Karpas-422 (cell line): ENCODE data around the gene SHLD3. TPM values are rescaled to one million over a fixed set of nuclear protein-coding genes. Genes with fewer than 3 reads are reported as not detected.

ENCODE experiments used
- DNase-seq: peaks from one replicate; pipeline ENCODE4 v3.0.0-alpha.2; 2015
- H2AFZ ChIP-seq: fragments of 200-600 bp; sonication (generic); 2 replicates; pipeline ENCODE4 v1.6.1; 2014; ENCODE audit warnings: antibody characterized with exemption, low read length, mixed read lengths
- H3K27ac ChIP-seq: fragments of 200-600 bp; sonication (generic); 2 replicates; pipeline ENCODE4 v1.5.1; 2014; ENCODE audit warnings: mild to moderate bottlenecking, low read length, moderate library complexity
- H3K27me3 ChIP-seq: fragments of 200-600 bp; sonication (generic); 2 replicates; pipeline ENCODE4 v1.6.1; 2014; ENCODE audit warnings: low read length, mixed read lengths
- H3K36me3 ChIP-seq: fragments of 200-600 bp; sonication (generic); 2 replicates; pipeline ENCODE4 v1.6.1; 2014; ENCODE audit warnings: low read length, mixed read lengths; ENCODE audit not compliant: insufficient read depth
- H3K4me1 ChIP-seq: fragments of 200-600 bp; sonication (generic); 2 replicates; pipeline ENCODE4 v1.6.1; 2014; ENCODE audit warnings: mild to moderate bottlenecking, low read length, mixed read lengths
- H3K4me2 ChIP-seq: fragments of 200-600 bp; sonication (generic); 2 replicates; pipeline ENCODE4 v1.6.1; 2014; ENCODE audit warnings: low read length, low read depth, mild to moderate bottlenecking; ENCODE audit not compliant: poor library complexity, severe bottlenecking
- H3K4me3 ChIP-seq: fragments of 200-600 bp; sonication (generic); 2 replicates; pipeline ENCODE4 v1.5.1; 2014; ENCODE audit warnings: mild to moderate bottlenecking, antibody characterized with exemption, low read length, mixed read lengths
- H3K79me2 ChIP-seq: fragments of 200-600 bp; sonication (generic); 2 replicates; pipeline ENCODE4 v1.6.1; 2014; ENCODE audit warnings: mild to moderate bottlenecking, low read length, mixed read lengths
- H3K9ac ChIP-seq: fragments of 200-600 bp; sonication (generic); 2 replicates; pipeline ENCODE4 v1.6.0; 2014; ENCODE audit warnings: low read length
- H3K9me2 ChIP-seq: fragments of 200-600 bp; sonication (generic), shearing (Covaris generic); replicated peaks from 2 replicates; pipeline ENCODE4 v1.6.0; 2014; ENCODE audit warnings: mild to moderate bottlenecking, low read length, moderate library complexity; ENCODE audit not compliant: insufficient read depth
- H3K9me3 ChIP-seq: fragments of 300-700, 200-600 bp; sonication (generic); 2 replicates; pipeline ENCODE4 v1.6.1; 2014; ENCODE audit warnings: low read length, mixed read lengths
- H4K20me1 ChIP-seq: fragments of 200-600 bp; sonication (generic); 2 replicates; pipeline ENCODE4 v1.6.1; 2014; ENCODE audit warnings: mild to moderate bottlenecking, antibody characterized with exemption, low read length, low read depth; ENCODE audit not compliant: insufficient read depth
- total RNA-seq: library from RNA; depleted of rRNA; stranded (reverse); fragments of >200 nt; shearing (Covaris generic); gene quantifications from 2 replicates; pipeline ENCODE4 v1.2.3, GENCODE V29; 2014; ENCODE audit warnings: low replicate concordance

Gene SHLD3
- total RNA-seq, 1 experiment from 2014 or later: 5.1 TPM

GRCh38 chr5:65623482-65623881, 1.3 kb upstream of the SHLD3 start:
- Histone ChIP-seq H3K4me2 (peak overlapping the region; percentile 95), H3K27ac (peak overlapping the region; percentile 81; the same call in 1 of the 2 replicates), H4K20me1 (peaks cover 9% of the 10 kb centered on the region; the same call in 1 of the 2 replicates), H3K4me1 (peaks cover 42% of the 10 kb centered on the region), H3K9me2 (no peaks in the 10 kb centered on the region), H3K4me3 (peak overlapping the region; percentile 76), H3K36me3 (peaks cover 10% of the 10 kb centered on the region; the same call in 1 of the 2 replicates), H3K79me2 (peaks cover 92% of the 10 kb centered on the region), H3K27me3 (no peaks in the 10 kb centered on the region), H2AFZ (no peak overlapping the region), H3K9me3 (no peaks in the 10 kb centered on the region), H3K9ac (peak overlapping the region; percentile 91)
- no peak for DNase-seq

- H3K4me1 ChIP-seq: peaks cover 36% of the 10 kb centered on the region
These were observed 729 bp upstream of the SHLD3 start, which contains the start of gene TRIM23 for GRCh38 chr5:65624025-65624570. Gene TRIM23 (minus strand): TSS chr5:65624333. CDS start chr5:65624274, 59 bp downstream.

GRCh38 chr5:65625743-65626142, 916 bp downstream of the SHLD3 start:
- Histone ChIP-seq H3K9me2 (no peaks in the 10 kb centered on the region), H3K4me2 (peak overlapping the region; percentile 95), H3K9ac (peak overlapping the region; percentile 91), H3K36me3 (peaks cover 15% of the 10 kb centered on the region; the same call in 1 of the 2 replicates), H3K9me3 (no peaks in the 10 kb centered on the region), H3K27me3 (no peaks in the 10 kb centered on the region), H2AFZ (no peak overlapping the region), H3K4me1 (peaks cover 25% of the 10 kb centered on the region), H3K79me2 (peaks cover 92% of the 10 kb centered on the region), H4K20me1 (peaks cover 9% of the 10 kb centered on the region; the same call in 1 of the 2 replicates), H3K4me3 (peak overlapping the region; percentile 76), H3K27ac (peak overlapping the region; percentile 81)
- DNase-seq: peak; percentile 46

More at GRCh38 chr5:65624025-65624570, 729 bp upstream of the SHLD3 start, which contains the start of gene TRIM23:
- peak; percentile 97 for DNase-seq
- Histone ChIP-seq H3K9me3 (no peaks in the 10 kb centered on the region), H2AFZ (peak within 1 kb of the TSS; percentile 84), H3K9ac (peak within 1 kb of the TSS; percentile 91), H3K27ac (peak within 1 kb of the TSS; percentile 81), H3K9me2 (no peaks in the 10 kb centered on the region), H4K20me1 (peaks cover 9% of the 10 kb centered on the region; the same call in 1 of the 2 replicates), H3K36me3 (peaks cover 11% of the 10 kb centered on the region; the same call in 1 of the 2 replicates), H3K79me2 (peaks cover 92% of the 10 kb centered on the region), H3K4me3 (peak within 1 kb of the TSS; percentile 76), H3K27me3 (no peaks in the 10 kb centered on the region), H3K4me2 (peak within 1 kb of the TSS; percentile 95)

- Histone ChIP-seq H3K36me3 (peaks cover 18% of the 10 kb centered on the region), H3K4me3 (no peak overlapping the region), H3K9ac (no peak overlapping the region), H3K9me3 (no peaks in the 10 kb centered on the region), H2AFZ (no peak overlapping the region), H4K20me1 (no peaks in the 10 kb centered on the region), H3K4me1 (peaks cover 6% of the 10 kb centered on the region), H3K27me3 (no peaks in the 10 kb centered on the region), H3K27ac (no peak overlapping the region), H3K4me2 (no peak overlapping the region), H3K79me2 (peaks cover 80% of the 10 kb centered on the region), H3K9me2 (no peaks in the 10 kb centered on the region)
- no peak for DNase-seq
These were observed 6.2 kb downstream of the SHLD3 start for GRCh38 chr5:65630981-65631380.

GRCh38 chr5:65640240-65640639, 15.4 kb downstream of the SHLD3 start:
- Histone ChIP-seq H3K9me3 (no peaks in the 10 kb centered on the region), H3K9me2 (no peaks in the 10 kb centered on the region), H3K79me2 (peaks cover 12% of the 10 kb centered on the region; the same call in 1 of the 2 replicates), H4K20me1 (no peaks in the 10 kb centered on the region), H3K9ac (no peak overlapping the region), H3K27ac (no peak overlapping the region), H3K4me3 (no peak overlapping the region), H3K4me1 (no peaks in the 10 kb centered on the region), H2AFZ (no peak overlapping the region), H3K27me3 (no peaks in the 10 kb centered on the region), H3K4me2 (no peak overlapping the region), H3K36me3 (peaks cover 43% of the 10 kb centered on the region)
- no peak for DNase-seq

- Histone ChIP-seq H3K4me1 (no peaks in the 10 kb centered on the region), H3K9me3 (no peaks in the 10 kb centered on the region), H3K4me2 (no peak overlapping the region)
These were observed 22.1 kb downstream of the SHLD3 start for GRCh38 chr5:65646938-65647337.

GRCh38 chr5:65647941-65648340, 23.1 kb downstream of the SHLD3 start:
- Histone ChIP-seq H3K4me2 (no peak overlapping the region), H4K20me1 (no peaks in the 10 kb centered on the region), H3K9ac (no peak overlapping the region), H3K79me2 (peaks cover 15% of the 10 kb centered on the region), H3K27me3 (no peaks in the 10 kb centered on the region), H2AFZ (no peak overlapping the region), H3K4me3 (no peak overlapping the region), H3K9me3 (no peaks in the 10 kb centered on the region), H3K36me3 (peaks cover 24% of the 10 kb centered on the region; the same call in 1 of the 2 replicates), H3K27ac (no peak overlapping the region), H3K9me2 (no peaks in the 10 kb centered on the region), H3K4me1 (no peaks in the 10 kb centered on the region)
- DNase-seq: no peak

More at GRCh38 chr5:65646938-65647337, 22.1 kb downstream of the SHLD3 start:
- Histone ChIP-seq H3K79me2 (peaks cover 15% of the 10 kb centered on the region), H3K27ac (no peak overlapping the region), H3K27me3 (no peaks in the 10 kb centered on the region), H3K9me2 (no peaks in the 10 kb centered on the region), H3K4me3 (no peak overlapping the region), H3K36me3 (peaks cover 24% of the 10 kb centered on the region; the same call in 1 of the 2 replicates), H4K20me1 (no peaks in the 10 kb centered on the region), H3K9ac (no peak overlapping the region), H2AFZ (no peak overlapping the region)
- no peak for DNase-seq

- Histone ChIP-seq H3K4me2 (no peak overlapping the region), H3K4me1 (no peaks in the 10 kb centered on the region), H3K9ac (no peak overlapping the region), H3K4me3 (no peak overlapping the region), H4K20me1 (no peaks in the 10 kb centered on the region), H3K9me3 (no peaks in the 10 kb centered on the region), H2AFZ (no peak overlapping the region), H3K9me2 (no peaks in the 10 kb centered on the region), H3K27ac (no peak overlapping the region), H3K36me3 (peaks cover 35% of the 10 kb centered on the region; the same call in 1 of the 2 replicates), H3K79me2 (peaks cover 15% of the 10 kb centered on the region), H3K27me3 (no peaks in the 10 kb centered on the region)
- no peak for DNase-seq
These were observed 26.3 kb downstream of the SHLD3 start for GRCh38 chr5:65651144-65651543.
